ENCODE data around the gene PLEKHA7.

The PLEKHA7 gene

DNA sequence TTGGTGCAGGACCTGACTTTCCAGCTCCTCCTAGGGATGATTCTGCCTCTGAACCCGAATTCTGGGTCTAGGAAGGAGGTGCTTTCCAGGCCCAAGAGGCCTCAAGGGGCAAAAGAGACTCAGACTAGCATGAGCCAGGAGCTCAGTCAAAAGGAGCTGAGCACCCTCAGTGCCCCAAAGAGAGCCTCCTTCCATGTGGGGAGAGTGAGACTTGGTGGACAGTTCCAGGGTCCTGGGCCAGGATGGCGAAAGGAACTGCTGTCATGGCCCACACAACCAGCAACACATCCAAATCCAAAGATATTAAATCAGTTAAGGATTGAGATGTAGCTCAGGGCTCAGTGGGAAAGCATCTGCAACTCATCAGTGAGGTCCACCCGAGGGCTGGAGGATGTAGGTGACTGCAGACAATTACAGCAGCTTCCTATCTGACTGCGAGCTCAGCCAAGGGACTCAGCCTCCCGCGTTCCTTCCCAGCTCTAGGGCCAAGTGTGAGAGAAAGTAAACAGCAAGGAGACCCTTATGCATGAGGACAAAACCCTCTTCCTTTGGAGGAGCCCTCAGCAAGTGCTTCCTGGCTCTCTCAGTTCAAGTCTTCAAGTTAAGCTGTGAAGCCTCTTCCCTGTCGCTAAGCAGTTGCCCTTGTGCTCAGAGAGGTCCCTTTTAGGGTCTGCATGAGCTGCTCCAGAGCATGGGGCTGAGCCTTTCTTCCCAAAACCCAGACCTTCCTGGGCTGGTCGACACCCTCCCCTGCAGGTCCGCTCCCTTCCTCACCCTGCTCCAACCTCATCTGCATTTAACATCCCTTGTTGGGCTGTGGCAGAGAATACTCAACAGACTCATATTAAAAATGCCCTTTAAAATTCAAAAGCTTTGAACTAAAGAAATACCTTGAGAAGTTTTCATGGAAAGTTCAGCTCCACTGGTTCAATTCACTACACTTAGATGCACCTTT, 240.0 kb downstream of the PLEKHA7 start:
- no peak for TF ChIP-seq CTCF (IDR thresholded peaks at IDR 0.05; ENCODE audit: low read depth, low read length)
- Histone ChIP-seq H3K36me3 (peaks cover 30% of the 10 kb centered on the region), H3K4me3 (ENCODE audit: low read depth, low read length) (no peak overlapping the region), H3K27ac (no peak overlapping the region), H3K27me3 (ENCODE audit: insufficient read depth, low read depth, severe bottlenecking) (no peaks in the 10 kb centered on the region), H3K9me3 (ENCODE audit: severe bottlenecking) (no peaks in the 10 kb centered on the region)
- DNase-seq, result no peak

DNA sequence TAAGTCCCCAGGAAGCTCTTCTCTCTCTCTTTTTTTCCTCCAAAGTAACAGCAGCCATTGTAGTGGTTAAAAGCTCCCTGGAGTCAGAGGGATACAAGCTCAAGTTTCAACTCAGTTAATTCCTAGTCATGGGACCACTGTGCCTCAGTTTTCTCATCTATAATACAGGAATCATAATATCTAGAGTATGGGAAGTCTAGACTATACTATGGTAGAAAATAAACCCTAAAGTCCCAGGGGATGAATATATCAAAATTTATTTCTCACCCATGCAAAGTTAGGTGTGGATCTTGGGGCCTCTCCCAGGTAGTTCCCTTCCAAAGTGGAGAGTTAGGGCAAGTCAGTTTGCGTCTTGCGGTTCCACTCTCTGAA, 242.1 kb downstream of the PLEKHA7 start:
- no peak for TF ChIP-seq CTCF (IDR thresholded peaks at IDR 0.05; ENCODE audit: low read depth, low read length)
- Histone ChIP-seq H3K27ac (no peak overlapping the region), H3K4me3 (ENCODE audit: low read depth, low read length) (no peak overlapping the region), H3K36me3 (peaks cover 16% of the 10 kb centered on the region), H3K27me3 (ENCODE audit: insufficient read depth, low read depth, severe bottlenecking) (no peaks in the 10 kb centered on the region), H3K9me3 (ENCODE audit: severe bottlenecking) (no peaks in the 10 kb centered on the region)
- no peak for DNase-seq

DNA sequence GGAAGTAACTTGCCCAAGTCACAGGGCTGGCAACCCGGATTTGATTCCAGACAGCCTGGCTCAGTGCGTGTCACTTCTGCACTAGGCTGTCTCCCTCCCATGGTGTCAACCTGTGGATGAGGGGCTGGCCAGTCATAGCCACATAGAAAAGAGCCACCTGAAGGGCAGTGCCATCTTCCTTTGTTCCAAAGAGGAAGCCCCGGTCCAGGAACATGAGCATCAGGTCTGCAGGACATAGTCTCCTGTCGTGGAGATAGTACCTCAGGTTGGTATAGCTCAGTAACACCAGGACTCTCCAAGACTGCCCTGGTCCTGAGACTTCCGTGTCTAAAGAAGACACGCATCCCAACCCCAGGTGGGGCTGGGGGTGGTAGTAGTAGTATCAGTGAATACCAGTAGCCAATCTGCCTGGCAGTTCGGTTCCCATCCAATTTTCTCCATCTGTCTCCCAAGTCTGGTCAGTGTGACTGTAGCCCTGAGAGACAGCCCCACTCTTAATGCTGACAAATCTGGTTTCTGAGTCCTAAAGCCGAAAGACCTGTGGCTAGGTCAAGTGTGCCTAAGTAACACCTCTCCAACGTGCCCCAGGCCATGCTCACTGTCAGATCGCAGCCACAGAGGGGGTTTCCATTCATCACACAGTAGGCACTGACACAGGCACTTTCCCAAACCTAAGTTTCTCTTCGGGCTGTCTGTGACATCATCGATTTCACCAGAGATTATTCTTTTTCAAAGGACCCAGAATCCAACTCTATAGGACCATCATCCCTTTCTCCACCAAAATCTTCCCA, 242.7 kb downstream of the PLEKHA7 start:
- Histone ChIP-seq H3K4me3 (ENCODE audit: low read depth, low read length) (no peak overlapping the region), H3K36me3 (peaks cover 12% of the 10 kb centered on the region), H3K27ac (no peak overlapping the region), H3K27me3 (ENCODE audit: insufficient read depth, low read depth, severe bottlenecking) (no peaks in the 10 kb centered on the region), H3K9me3 (ENCODE audit: severe bottlenecking) (no peaks in the 10 kb centered on the region)
- no peak for DNase-seq
- no peak for TF ChIP-seq CTCF (IDR thresholded peaks at IDR 0.05; ENCODE audit: low read depth, low read length)

DNA sequence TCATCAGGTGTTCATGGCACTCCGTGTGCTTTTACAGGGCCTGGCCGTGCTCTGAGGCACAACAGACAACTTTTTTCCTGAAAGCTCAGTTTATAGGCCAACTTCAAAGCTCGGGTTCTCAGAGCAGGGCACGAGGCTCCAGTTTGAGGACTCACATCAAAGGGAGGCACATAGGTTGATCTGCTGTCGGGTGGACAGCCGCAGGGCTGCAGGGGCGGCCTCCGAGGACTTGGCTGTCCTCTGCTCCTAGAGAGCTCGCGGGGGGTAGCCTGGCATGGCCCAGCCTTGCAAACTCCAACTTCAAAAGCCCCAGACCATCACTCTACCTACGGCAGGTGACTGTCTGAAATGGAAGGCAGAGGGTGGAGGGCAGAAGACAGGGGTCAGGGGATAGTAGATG, 244.2 kb downstream of the PLEKHA7 start:
- Histone ChIP-seq H3K9me3 (ENCODE audit: severe bottlenecking) (no peaks in the 10 kb centered on the region), H3K36me3 (peaks cover 3% of the 10 kb centered on the region; the same call in 1 of the 2 replicates), H3K4me3 (ENCODE audit: low read depth, low read length) (no peak overlapping the region), H3K27me3 (ENCODE audit: insufficient read depth, low read depth, severe bottlenecking) (no peaks in the 10 kb centered on the region), H3K27ac (no peak overlapping the region)
- no peak for DNase-seq
- no peak for TF ChIP-seq CTCF (IDR thresholded peaks at IDR 0.05; ENCODE audit: low read depth, low read length)

DNA sequence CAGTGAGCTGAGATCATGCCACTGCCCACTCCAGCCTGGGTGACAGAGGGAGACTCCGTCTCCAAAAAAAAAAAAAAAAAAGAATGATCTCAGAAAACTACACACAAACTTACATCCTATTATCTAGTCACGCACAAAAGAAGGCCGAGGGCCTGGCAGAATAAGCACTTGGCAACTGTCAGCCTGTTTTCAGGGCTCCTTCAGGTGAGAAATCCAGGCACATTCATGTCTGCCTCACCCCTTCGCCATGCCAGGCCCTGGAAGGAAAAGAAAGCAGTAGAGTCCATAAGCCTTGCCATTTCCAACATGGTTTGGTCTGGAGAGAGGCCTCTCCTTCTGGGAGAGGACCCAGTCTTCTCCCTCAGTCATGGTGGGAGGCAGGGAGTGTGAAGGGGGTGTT, 244.8 kb downstream of the PLEKHA7 start:
- no peaks in the 10 kb centered on the region for H3K27me3 ChIP-seq (ENCODE audit: insufficient read depth, low read depth, severe bottlenecking)
- no peak for DNase-seq
- no peak overlapping the region for H3K27ac ChIP-seq
- TF ChIP-seq CTCF (IDR thresholded peaks at IDR 0.05; ENCODE audit: low read depth, low read length), result no peak
- peaks cover 2% of the 10 kb centered on the region; the same call in 1 of the 2 replicates for H3K36me3 ChIP-seq
- H3K4me3 ChIP-seq (ENCODE audit: low read depth, low read length), result no peak overlapping the region
- H3K9me3 ChIP-seq (ENCODE audit: severe bottlenecking), result no peaks in the 10 kb centered on the region

All from WERI-Rb-1 (cell line).